HG02642 (cell line): Measurements from ENCODE around the gene NELL1.
"Not testable (repeated sequence)": the region's sequence is repeated elsewhere in the genome, so short reads cannot be mapped to it uniquely, and the experiment has no call there.

ENCODE experiments used
- ATAC-seq: cut with Tn5 transposase; IDR thresholded peaks from one replicate; pipeline ENCODE4 v1.9.1; 2021; ENCODE audit warnings: mild to moderate bottlenecking; ENCODE audit not compliant: unreplicated experiment, poor library complexity

The NELL1 gene

GRCh38 chr11:20762116-20762844, 92.9 kb downstream of the NELL1 start:
- ATAC-seq, result no peak

GRCh38 chr11:20762980-20763379, 93.6 kb downstream of the NELL1 start:
- ATAC-seq, result no peak

- ATAC-seq, result no peak
These were observed 101.1 kb downstream of the NELL1 start for GRCh38 chr11:20770414-20770946.

GRCh38 chr11:20771026-20771425, 101.6 kb downstream of the NELL1 start:
- ATAC-seq, result no peak

GRCh38 chr11:20771681-20772080, 102.3 kb downstream of the NELL1 start:
- no peak for ATAC-seq

- ATAC-seq, result no peak
These were observed 105.9 kb downstream of the NELL1 start for GRCh38 chr11:20775331-20775730.

GRCh38 chr11:20782775-20783174, 113.4 kb downstream of the NELL1 start:
- ATAC-seq, result no peak

- no peak for ATAC-seq
These were observed 113.8 kb downstream of the NELL1 start for GRCh38 chr11:20783220-20783619.

- no peak for ATAC-seq
These were observed 121.2 kb downstream of the NELL1 start for GRCh38 chr11:20790622-20791021.

GRCh38 chr11:20795005-20795404, 125.6 kb downstream of the NELL1 start:
- ATAC-seq, result no peak

GRCh38 chr11:20808328-20808727, 138.9 kb downstream of the NELL1 start:
- no peak for ATAC-seq

- ATAC-seq, result no peak
These were observed 151.7 kb downstream of the NELL1 start for GRCh38 chr11:20821046-20821445.

GRCh38 chr11:20821470-20821869, 152.1 kb downstream of the NELL1 start:
- ATAC-seq, result no peak

GRCh38 chr11:20824773-20825172, 155.4 kb downstream of the NELL1 start:
- no peak for ATAC-seq

GRCh38 chr11:20835561-20835960, 166.2 kb downstream of the NELL1 start:
- ATAC-seq, result no peak

- no peak for ATAC-seq
These were observed 169.8 kb downstream of the NELL1 start for GRCh38 chr11:20839231-20839630.

- no peak for ATAC-seq
These were observed 171.0 kb downstream of the NELL1 start for GRCh38 chr11:20840341-20840740.

- ATAC-seq, result no peak
These were observed 174.8 kb downstream of the NELL1 start for GRCh38 chr11:20844216-20844615.

GRCh38 chr11:20844630-20845029, 175.2 kb downstream of the NELL1 start:
- ATAC-seq, result no peak

GRCh38 chr11:20854215-20854955, 185.0 kb downstream of the NELL1 start:
- ATAC-seq, result no peak

- ATAC-seq, result no peak
These were observed 191.9 kb downstream of the NELL1 start for GRCh38 chr11:20861322-20861721.

GRCh38 chr11:20862263-20862662, 192.9 kb downstream of the NELL1 start:
- not testable (repeated sequence) for ATAC-seq
